C4-2B (cell line): ENCODE results near the gene CEP44.
A peak's percentile ranks its signal among the peaks of the same experiment; 100 is the strongest.
"Not testable (repeated sequence)": the region's sequence is repeated elsewhere in the genome, so short reads cannot be mapped to it uniquely, and the experiment has no call there.

ENCODE experiments used
- H3K27ac ChIP-seq: fragments of 450-650 bp; 2 replicates; pipeline ENCODE4 v1.5.1; 2017
- CTCF ChIP-seq: fragments of 450-650 bp; conservative IDR thresholded peaks from 2 replicates; pipeline ENCODE4 v1.5.1; 2017; ENCODE audit warnings: mild to moderate bottlenecking
- ZFX ChIP-seq: fragments of 450-650 bp; IDR thresholded peaks from 2 replicates; pipeline ENCODE4 v1.6.1; 2017

CEP44 gene

GRCh38 chr4:174358829-174359228 lies 75.1 kb downstream of the CEP44 start:
- no peak for TF ChIP-seq ZFX
- no peak for TF ChIP-seq CTCF
- H3K27ac ChIP-seq: no peak overlapping the region

GRCh38 chr4:174362340-174362739 lies 78.6 kb downstream of the CEP44 start:
- TF ChIP-seq ZFX (no peak), CTCF (no peak)
- no peak overlapping the region for H3K27ac ChIP-seq

GRCh38 chr4:174363782-174364181 lies 80.1 kb downstream of the CEP44 start:
- not testable (repeated sequence) for H3K27ac ChIP-seq

GRCh38 chr4:174365018-174365587 lies 81.4 kb downstream of the CEP44 start:
- peak; percentile 54 for TF ChIP-seq CTCF
- no peak for TF ChIP-seq ZFX
- no peak overlapping the region for H3K27ac ChIP-seq

GRCh38 chr4:174369985-174370384 lies 86.3 kb downstream of the CEP44 start:
- H3K27ac ChIP-seq: no peak overlapping the region
- TF ChIP-seq CTCF (no peak), ZFX (no peak)

GRCh38 chr4:174373821-174374220 lies 90.1 kb downstream of the CEP44 start:
- no peak overlapping the region for H3K27ac ChIP-seq
- TF ChIP-seq CTCF (no peak), ZFX (no peak)

GRCh38 chr4:174375422-174375821 lies 91.7 kb downstream of the CEP44 start:
- TF ChIP-seq CTCF (no peak), ZFX (no peak)
- H3K27ac ChIP-seq: no peak overlapping the region

GRCh38 chr4:174377613-174378012 lies 93.9 kb downstream of the CEP44 start:
- TF ChIP-seq CTCF (no peak), ZFX (no peak)
- H3K27ac ChIP-seq: no peak overlapping the region
